HT-29 (cell line): Measurements from ENCODE around the gene ERICH6B. TPM values are rescaled to one million over a fixed set of nuclear protein-coding genes. Genes with fewer than 3 reads are reported as not detected.

Source experiments
- DNase-seq: peaks from one replicate; pipeline ENCODE4 v3.0.0-alpha.2; 2015; ENCODE audit warnings: low spot score
- small RNA-seq: library from RNA; depleted of rRNA; stranded (forward); fragments of <200 nt; gene quantifications from one replicate; pipeline ENCODE3, GENCODE V24; 2014
- total RNA-seq: library from RNA; depleted of rRNA; stranded (reverse); fragments of >200 nt; shearing (Covaris generic); gene quantifications from 2 replicates; pipeline ENCODE4 v1.2.3, GENCODE V29; 2014; rRNA removed

Gene ERICH6B
- total RNA-seq, 1 experiment from 2014 or later = not detected

DNA sequence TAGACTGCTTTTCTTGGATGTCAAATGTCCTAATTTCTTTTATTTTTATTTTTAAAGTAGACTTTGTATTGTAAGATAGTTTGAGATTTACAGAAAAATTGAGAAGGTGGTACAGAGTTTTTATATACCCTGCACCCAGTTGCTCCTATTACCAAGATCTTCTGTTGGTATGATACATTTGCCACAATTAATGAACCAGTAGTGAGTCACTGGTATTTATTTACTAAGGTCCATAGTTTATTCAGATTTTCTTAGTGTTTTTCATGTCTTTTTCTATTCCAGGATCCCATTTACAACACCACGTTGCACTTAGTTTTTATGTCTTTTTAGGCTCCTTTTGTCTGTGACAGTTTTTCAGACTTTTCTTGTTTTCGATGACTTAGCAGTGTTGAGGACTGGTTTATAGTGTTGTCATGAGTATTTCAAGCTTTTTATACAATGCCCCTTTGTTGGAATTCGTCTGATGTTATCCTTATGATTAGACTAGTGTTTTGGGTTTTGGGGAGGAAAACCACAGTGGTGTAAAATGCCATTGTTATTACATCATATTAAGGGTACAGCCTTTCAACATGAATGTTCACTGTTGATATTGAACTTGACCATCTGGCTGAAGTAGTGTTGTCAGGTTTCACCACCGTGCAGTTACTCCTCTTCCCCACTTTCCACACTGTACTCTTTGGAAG lies 114.9 kb downstream of the ERICH6B start:
- peak; percentile 65 for DNase-seq

DNA sequence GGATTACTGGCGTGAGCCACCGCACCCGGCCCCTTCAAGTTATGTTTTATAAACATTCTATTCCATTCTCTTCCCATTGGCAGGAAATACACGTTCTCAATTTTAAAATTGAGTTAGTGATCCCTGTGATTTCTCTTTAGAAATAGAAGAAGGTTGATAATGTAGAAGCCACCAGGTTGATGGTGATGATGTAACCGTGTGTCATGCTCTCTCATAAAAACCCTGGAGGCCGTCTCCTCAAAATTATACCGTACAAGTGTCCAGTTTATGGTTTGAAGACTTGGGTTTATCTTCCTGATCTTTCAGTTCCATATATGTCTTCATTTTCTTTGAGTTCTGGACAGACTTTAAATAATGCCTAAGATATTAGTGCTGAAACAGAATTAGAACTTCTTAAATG lies 118.6 kb downstream of the ERICH6B start:
- no peak for DNase-seq

DNA sequence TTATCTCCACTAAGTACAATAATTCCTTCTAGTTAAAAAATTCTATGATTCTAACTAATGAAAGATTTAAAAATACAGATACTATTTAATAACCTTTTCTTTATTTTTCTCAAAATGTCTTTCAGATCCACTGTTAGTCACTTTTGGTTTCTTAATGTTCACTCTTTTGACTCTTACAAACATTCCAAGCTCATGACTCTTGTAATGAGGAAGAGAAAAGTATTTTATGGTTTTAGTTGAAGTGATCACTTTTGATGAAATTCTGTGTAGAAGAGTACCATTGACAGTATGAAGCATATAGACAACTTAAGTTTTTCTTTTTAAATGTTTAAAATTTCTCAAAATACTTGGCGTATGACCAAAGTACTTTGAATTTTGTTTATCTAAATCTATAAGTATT lies 123.0 kb downstream of the ERICH6B start:
- DNase-seq = no peak

Small RNAs within 50 kb of the gene (small RNA-seq; reads per million reads assigned to genes)
- gene RNA5SP27 (0.43 reads per million), gene TIMM9P3 (not detected)

Other genes starting within 250 kb of the ERICH6B start
- 1.1 and 4.1 TPM in 2 replicates for gene SLC25A30, start 197.4 kb downstream of the ERICH6B start, total RNA-seq
- 60.5 and 63.1 TPM in 2 replicates for gene COG3, start 150.8 kb downstream of the ERICH6B start, total RNA-seq
- gene CBY2, start 86.6 kb upstream of the ERICH6B start, total RNA-seq = not detected in 2 replicates
- gene SIAH3, start 236.0 kb upstream of the ERICH6B start, total RNA-seq = 0.10 TPM in 1 of 2 replicates, not detected in the other